Measurements from ENCODE around the gene HOXD9. TPM values are rescaled to one million over a fixed set of nuclear protein-coding genes. Genes with fewer than 3 reads are reported as not detected.

Gene HOXD9
- polyA plus RNA-seq, 1 of the 3 experiments (the other 2 are of a cell fraction) = 4.8 TPM

DNA sequence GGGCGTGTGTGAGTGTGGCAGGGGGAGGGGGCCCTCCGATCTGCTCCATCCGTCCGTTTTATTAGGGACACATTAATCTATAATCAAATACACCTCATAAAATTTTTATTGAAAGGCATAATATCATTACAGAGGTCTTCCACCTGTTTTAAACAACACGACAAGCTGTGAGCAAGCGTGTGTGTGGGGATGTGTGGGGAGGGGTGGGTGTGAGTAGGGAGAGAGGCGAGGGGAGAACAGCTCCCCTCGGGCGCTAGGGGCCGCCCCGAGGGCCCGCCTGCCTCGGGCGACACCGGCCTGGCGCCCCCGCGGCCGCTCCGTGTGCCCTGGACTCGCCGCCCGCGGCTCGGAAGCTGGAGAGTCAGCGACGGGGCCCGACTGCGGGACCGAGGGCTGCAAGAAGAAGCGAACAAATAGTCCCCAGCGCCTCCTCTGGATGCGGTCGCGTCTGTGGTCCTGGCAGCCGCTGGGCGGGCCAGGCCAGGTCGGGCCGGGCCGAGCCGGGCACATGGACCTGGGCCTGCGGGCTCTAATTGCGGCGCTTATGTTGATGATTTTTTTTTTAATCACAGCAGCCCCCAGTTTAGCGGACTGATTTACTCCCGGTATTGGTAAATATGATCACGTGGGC is 352 bp upstream of the HOXD9 start (continued):
- TF ChIP-seq MEF2A (IDR thresholded peaks at IDR 0.05; ENCODE audit: borderline replicate concordance, low read depth) = no peak
- TF ChIP-seq FOSL2 (IDR thresholded peaks at IDR 0.05; ENCODE audit: borderline replicate concordance, low read depth) = no peak
- TF ChIP-seq, protein P1, sequence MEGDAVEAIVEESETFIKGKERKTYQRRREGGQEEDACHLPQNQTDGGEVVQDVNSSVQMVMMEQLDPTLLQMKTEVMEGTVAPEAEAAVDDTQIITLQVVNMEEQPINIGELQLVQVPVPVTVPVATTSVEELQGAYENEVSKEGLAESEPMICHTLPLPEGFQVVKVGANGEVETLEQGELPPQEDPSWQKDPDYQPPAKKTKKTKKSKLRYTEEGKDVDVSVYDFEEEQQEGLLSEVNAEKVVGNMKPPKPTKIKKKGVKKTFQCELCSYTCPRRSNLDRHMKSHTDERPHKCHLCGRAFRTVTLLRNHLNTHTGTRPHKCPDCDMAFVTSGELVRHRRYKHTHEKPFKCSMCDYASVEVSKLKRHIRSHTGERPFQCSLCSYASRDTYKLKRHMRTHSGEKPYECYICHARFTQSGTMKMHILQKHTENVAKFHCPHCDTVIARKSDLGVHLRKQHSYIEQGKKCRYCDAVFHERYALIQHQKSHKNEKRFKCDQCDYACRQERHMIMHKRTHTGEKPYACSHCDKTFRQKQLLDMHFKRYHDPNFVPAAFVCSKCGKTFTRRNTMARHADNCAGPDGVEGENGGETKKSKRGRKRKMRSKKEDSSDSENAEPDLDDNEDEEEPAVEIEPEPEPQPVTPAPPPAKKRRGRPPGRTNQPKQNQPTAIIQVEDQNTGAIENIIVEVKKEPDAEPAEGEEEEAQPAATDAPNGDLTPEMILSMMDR (IDR thresholded peaks at IDR 0.05) = no peak; the same call in 1 of the 2 replicates
- TF ChIP-seq, protein P2, sequence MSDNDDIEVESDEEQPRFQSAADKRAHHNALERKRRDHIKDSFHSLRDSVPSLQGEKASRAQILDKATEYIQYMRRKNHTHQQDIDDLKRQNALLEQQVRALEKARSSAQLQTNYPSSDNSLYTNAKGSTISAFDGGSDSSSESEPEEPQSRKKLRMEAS (IDR thresholded peaks at IDR 0.05; ENCODE audit: low read depth) = peak; percentile 30; the same call in 1 of the 2 replicates
- TF ChIP-seq NRF1 (IDR thresholded peaks at IDR 0.05; ENCODE audit: low read depth, low read length) = no peak
- peak; percentile 58 for TF ChIP-seq CHD2 (IDR thresholded peaks at IDR 0.05; ENCODE audit: low read length, partially characterized antibody)
- no peak for TF ChIP-seq POLR2AphosphoS5 (IDR thresholded peaks at IDR 0.05; ENCODE audit: low read depth, low read length)
- TF ChIP-seq, protein P3, sequence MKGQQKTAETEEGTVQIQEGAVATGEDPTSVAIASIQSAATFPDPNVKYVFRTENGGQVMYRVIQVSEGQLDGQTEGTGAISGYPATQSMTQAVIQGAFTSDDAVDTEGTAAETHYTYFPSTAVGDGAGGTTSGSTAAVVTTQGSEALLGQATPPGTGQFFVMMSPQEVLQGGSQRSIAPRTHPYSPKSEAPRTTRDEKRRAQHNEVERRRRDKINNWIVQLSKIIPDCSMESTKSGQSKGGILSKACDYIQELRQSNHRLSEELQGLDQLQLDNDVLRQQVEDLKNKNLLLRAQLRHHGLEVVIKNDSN (IDR thresholded peaks at IDR 0.05; ENCODE audit: borderline replicate concordance, low read depth) = peak; percentile 96
- TF ChIP-seq, protein P4, sequence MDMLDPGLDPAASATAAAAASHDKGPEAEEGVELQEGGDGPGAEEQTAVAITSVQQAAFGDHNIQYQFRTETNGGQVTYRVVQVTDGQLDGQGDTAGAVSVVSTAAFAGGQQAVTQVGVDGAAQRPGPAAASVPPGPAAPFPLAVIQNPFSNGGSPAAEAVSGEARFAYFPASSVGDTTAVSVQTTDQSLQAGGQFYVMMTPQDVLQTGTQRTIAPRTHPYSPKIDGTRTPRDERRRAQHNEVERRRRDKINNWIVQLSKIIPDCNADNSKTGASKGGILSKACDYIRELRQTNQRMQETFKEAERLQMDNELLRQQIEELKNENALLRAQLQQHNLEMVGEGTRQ (IDR thresholded peaks at IDR 0.05; ENCODE audit: borderline replicate concordance, low read depth, low read length) = peak; percentile 69
- no peak for TF ChIP-seq EZH2phosphoT487 (IDR thresholded peaks at IDR 0.05; ENCODE audit: borderline replicate concordance, low read depth)
- no peak for TF ChIP-seq NFIC (IDR thresholded peaks at IDR 0.05; ENCODE audit: borderline replicate concordance)
- 0 out of 2 replicates have a peak, but pooled peaks have one; percentile 24 for TF ChIP-seq ELF1 (IDR thresholded peaks at IDR 0.05)
- TF ChIP-seq, protein P5, sequence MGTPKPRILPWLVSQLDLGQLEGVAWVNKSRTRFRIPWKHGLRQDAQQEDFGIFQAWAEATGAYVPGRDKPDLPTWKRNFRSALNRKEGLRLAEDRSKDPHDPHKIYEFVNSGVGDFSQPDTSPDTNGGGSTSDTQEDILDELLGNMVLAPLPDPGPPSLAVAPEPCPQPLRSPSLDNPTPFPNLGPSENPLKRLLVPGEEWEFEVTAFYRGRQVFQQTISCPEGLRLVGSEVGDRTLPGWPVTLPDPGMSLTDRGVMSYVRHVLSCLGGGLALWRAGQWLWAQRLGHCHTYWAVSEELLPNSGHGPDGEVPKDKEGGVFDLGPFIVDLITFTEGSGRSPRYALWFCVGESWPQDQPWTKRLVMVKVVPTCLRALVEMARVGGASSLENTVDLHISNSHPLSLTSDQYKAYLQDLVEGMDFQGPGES (IDR thresholded peaks at IDR 0.05; ENCODE audit: low read depth, low read length) = no peak
- TF ChIP-seq RXRA (IDR thresholded peaks at IDR 0.05; ENCODE audit: borderline replicate concordance, low read depth) = no peak
